Endothelial cell (in vitro differentiated cells): ENCODE measurements around the gene PRRT2. TPM values are rescaled to one million over a fixed set of nuclear protein-coding genes. Genes with fewer than 3 reads are reported as not detected.

Source experiments
- DNase-seq: peaks from one replicate; pipeline ENCODE4 v3.0.0; 2021; ENCODE audit warnings: low spot score
- H3K27ac Mint-ChIP-seq: one replicate; pipeline ENCODE4 v1.8.0; 2021; ENCODE audit warnings: mixed read lengths, inconsistent platforms; ENCODE audit not compliant: unreplicated experiment
- H3K27me3 Mint-ChIP-seq: one replicate; pipeline ENCODE4 v1.8.0; 2021; ENCODE audit warnings: mild to moderate bottlenecking, moderate library complexity, mixed read lengths, inconsistent platforms; ENCODE audit not compliant: unreplicated experiment
- H3K36me3 Mint-ChIP-seq: one replicate; pipeline ENCODE4 v1.8.0; 2021; ENCODE audit warnings: mild to moderate bottlenecking, low read depth, mixed read lengths, inconsistent platforms; ENCODE audit not compliant: unreplicated experiment
- H3K4me1 Mint-ChIP-seq: one replicate; pipeline ENCODE4 v1.8.0; 2021; ENCODE audit warnings: mild to moderate bottlenecking, mixed read lengths, inconsistent platforms; ENCODE audit not compliant: unreplicated experiment
- H3K4me3 Mint-ChIP-seq: one replicate; pipeline ENCODE4 v1.8.0; 2021; ENCODE audit warnings: mild to moderate bottlenecking, mixed read lengths, inconsistent platforms; ENCODE audit not compliant: unreplicated experiment
- H3K9me3 Mint-ChIP-seq: one replicate; pipeline ENCODE4 v1.8.0; 2021; ENCODE audit warnings: mixed read lengths, inconsistent platforms; ENCODE audit not compliant: unreplicated experiment
- CTCF ChIP-seq: fragments of 200-600 bp; sonication (generic); IDR thresholded peaks from one replicate; pipeline ENCODE4 v1.5.0; 2021; ENCODE audit warnings: antibody characterized with exemption; ENCODE audit not compliant: unreplicated experiment
- total RNA-seq: library from RNA; stranded (reverse); fragmentation: NEBNext Ultra II Directional; extraction: Animal tissue kit (Norgen Biotek cat#: 25700); gene quantifications from one replicate; pipeline ENCODE4 v1.2.1, GENCODE V29; 2021; ENCODE audit not compliant: unreplicated experiment

Gene PRRT2
- total RNA-seq, 1 donor from 2014 or later = 15.0 TPM

- Mint-ChIP-seq H3K4me3 (no peak overlapping the region), H3K9me3 (no peaks in the 10 kb centered on the region), H3K36me3 (no peaks in the 10 kb centered on the region), H3K27ac (no peak overlapping the region), H3K4me1 (no peaks in the 10 kb centered on the region), H3K27me3 (peaks cover 7% of the 10 kb centered on the region)
- no peak for DNase-seq
- no peak for TF ChIP-seq CTCF
Observed at GRCh38 chr16:29844575-29845331, 32.8 kb downstream of the PRRT2 start.

- TF ChIP-seq CTCF = no peak
- DNase-seq = no peak
- Mint-ChIP-seq H3K4me3 (no peak overlapping the region), H3K9me3 (no peaks in the 10 kb centered on the region), H3K27ac (no peak overlapping the region), H3K27me3 (peaks cover 10% of the 10 kb centered on the region), H3K4me1 (peaks cover 2% of the 10 kb centered on the region), H3K36me3 (no peaks in the 10 kb centered on the region)
Observed at GRCh38 chr16:29845656-29846055, 33.7 kb downstream of the PRRT2 start.

GRCh38 chr16:29848420-29849297 lies 36.7 kb downstream of the PRRT2 start:
- no peak overlapping the region for H3K4me3 Mint-ChIP-seq
- DNase-seq = peak; percentile 70

GRCh38 chr16:29849505-29849904 lies 37.5 kb downstream of the PRRT2 start:
- no peak for DNase-seq
- Mint-ChIP-seq H3K9me3 (no peaks in the 10 kb centered on the region), H3K27me3 (peaks cover 11% of the 10 kb centered on the region), H3K4me1 (peaks cover 2% of the 10 kb centered on the region), H3K4me3 (no peak overlapping the region), H3K27ac (peak overlapping the region; percentile 61), H3K36me3 (no peaks in the 10 kb centered on the region)
- TF ChIP-seq CTCF = no peak

More at GRCh38 chr16:29848420-29849297, 36.7 kb downstream of the PRRT2 start:
- peak; percentile 75 for TF ChIP-seq CTCF
- Mint-ChIP-seq H3K27me3 (peaks cover 10% of the 10 kb centered on the region), H3K9me3 (no peaks in the 10 kb centered on the region), H3K4me1 (peaks cover 2% of the 10 kb centered on the region), H3K27ac (no peak overlapping the region), H3K36me3 (no peaks in the 10 kb centered on the region)
